K562 (cell line): ENCODE data around the gene AHSA1. TPM values are rescaled to one million over a fixed set of nuclear protein-coding genes. Genes with fewer than 3 reads are reported as not detected.

ENCODE experiments used
- ATAC-seq: fragments of 200-7000 bp; cut with Tn5 transposase; 3 replicates; pipeline ENCODE4 v1.9.1; 2020; ENCODE audit warnings: moderate library complexity
- BruUV-seq: library from RNA; stranded (reverse); fragments of 400-500 nt; replicated peaks from 2 replicates; lab custom pipeline; 2021; lab: Mats Ljungman, UMichigan
- CTCF ChIA-PET: fragments of 300-600 bp; formaldehyde crosslinking; extraction: SDS; loops from one replicate; lab custom pipeline; 2021; ENCODE audit warnings: low intra/inter-chr PET ratio; lab: Yijun Ruan, JAX
- POLR2A ChIA-PET: fragments of 300-600, 350-650 bp; sonication (Branson Sonifier 250); formaldehyde crosslinking; extraction: SDS; loops from one replicate; lab custom pipeline; 2021; ENCODE audit warnings: antibody characterized with exemption, inconsistent platforms; lab: Yijun Ruan, JAX
- DNase-seq, 4 experiments: peaks; one replicate each; pipeline versions ENCODE4 v3.0.0 to v3.0.0-alpha.2; 2011 to 2018; ENCODE audit warnings: low spot score in 3 of 4, mixed read lengths in 3 of 4; ENCODE audit errors: extremely low read depth in 1 of 4
- FAIRE-seq: peaks from 2 replicates; lab custom pipeline; 2011; peaks lifted over from hg19 to GRCh38; lab: Jason Lieb, UNC
- H2AFZ ChIP-seq: 2 replicates; pipeline ENCODE4 v1.6.0; 2011; ENCODE audit warnings: low read depth, low read length, control low read depth, inconsistent platforms
- H3K27ac ChIP-seq: fragments of 200-600 bp; 3 replicates; pipeline ENCODE4 v1.8.0; 2011; ENCODE audit warnings: low read depth, mild to moderate bottlenecking, control low read depth, inconsistent platforms, low read length, moderate library complexity, mixed read lengths; ENCODE audit errors: extremely low read depth
- H3K27me3 ChIP-seq, 2 experiments: fragments of 300-600 bp in 1 of 2; 2 replicates in 1 of 2; 3 replicates in 1 of 2; pipeline versions ENCODE4 v1.6.0 to v1.8.0; 2011; ENCODE audit warnings: inconsistent platforms in 2 of 2, low read length in 2 of 2, mild to moderate bottlenecking in 1 of 2, mixed read lengths in 1 of 2, moderate library complexity in 1 of 2; ENCODE audit not compliant: control insufficient read depth in 2 of 2, insufficient read depth in 2 of 2
- H3K36me3 ChIP-seq: fragments of 300-600 bp; 3 replicates; pipeline ENCODE4 v1.8.0; 2011; ENCODE audit warnings: mild to moderate bottlenecking, low read length, inconsistent platforms; ENCODE audit not compliant: control insufficient read depth, insufficient read depth
- H3K4me1 ChIP-seq, 2 experiments: fragments of 200-600 bp in 1 of 2; replicated peaks in 1 of 2; 2 replicates in 1 of 2; 3 replicates in 1 of 2; pipeline versions ENCODE4 v1.5.1 to v1.8.0; 2011; ENCODE audit warnings: inconsistent platforms in 2 of 2, low read length in 2 of 2, mild to moderate bottlenecking in 1 of 2, mixed read lengths in 1 of 2, moderate library complexity in 1 of 2; ENCODE audit not compliant: control insufficient read depth in 2 of 2, insufficient read depth in 2 of 2
- H3K4me2 ChIP-seq: 2 replicates; pipeline ENCODE4 v1.6.1; 2011; ENCODE audit warnings: low read length, control low read depth, inconsistent platforms, mixed read lengths; ENCODE audit not compliant: insufficient read depth
- H3K4me3 ChIP-seq: fragments of 200-600 bp; sonication (generic), shearing (Covaris generic); 2 replicates; pipeline ENCODE4 v1.5.1; 2016; ENCODE audit warnings: control low read depth, inconsistent platforms
- H3K79me2 ChIP-seq: fragments of 200-600 bp; 3 replicates; pipeline ENCODE4 v1.8.0; 2011; ENCODE audit warnings: low read length, inconsistent platforms; ENCODE audit not compliant: control insufficient read depth, insufficient read depth
- H3K9ac ChIP-seq, 2 experiments: 2 replicates each; pipeline versions ENCODE4 v1.6.0 to v1.6.1; 2011; ENCODE audit warnings: low read depth in 2 of 2, low read length in 2 of 2, control low read depth in 1 of 2, inconsistent platforms in 1 of 2, mild to moderate bottlenecking in 1 of 2, mixed read lengths in 1 of 2; ENCODE audit not compliant: insufficient read depth in 1 of 2
- H3K9me1 ChIP-seq: one replicate; pipeline ENCODE4 v1.6.0; 2011; ENCODE audit warnings: inconsistent platforms, mild to moderate bottlenecking, low read length, moderate library complexity; ENCODE audit not compliant: control insufficient read depth, insufficient read depth
- H3K9me3 ChIP-seq: replicated peaks from 2 replicates; pipeline ENCODE4 v1.5.1; 2011; ENCODE audit warnings: low read depth, low read length, inconsistent platforms; ENCODE audit not compliant: control insufficient read depth, insufficient read depth
- H4K20me1 ChIP-seq: replicated peaks from 2 replicates; pipeline ENCODE4 v1.6.1; 2011; ENCODE audit warnings: low read length, inconsistent platforms, mixed read lengths; ENCODE audit not compliant: control insufficient read depth, insufficient read depth
- KDM4B ChIP-seq, 2 experiments: fragments of 450-650 bp in 1 of 2; sonication (generic) in 1 of 2; IDR thresholded peaks; 2 replicates each; pipeline ENCODE4 v1.6.1; 2016 to 2017; ENCODE audit warnings: borderline replicate concordance in 2 of 2, antibody characterized with exemption in 1 of 2, low read depth in 1 of 2, mild to moderate bottlenecking in 1 of 2
- NR2C1 ChIP-seq, 2 experiments: fragments of 450-650 bp; IDR thresholded peaks; 2 replicates each; pipeline ENCODE4 v1.6.1; 2017; ENCODE audit warnings: mild to moderate bottlenecking in 2 of 2, antibody characterized with exemption in 1 of 2, inconsistent platforms in 1 of 2, missing compliant biosample characterization in 1 of 2, missing genetic modification characterization in 1 of 2
- RB1 ChIP-seq: fragments of 450-650 bp; IDR thresholded peaks from 2 replicates; pipeline ENCODE4 v1.6.1; 2017; ENCODE audit warnings: low read depth, mild to moderate bottlenecking
- RBM25 ChIP-seq: fragments of 200-400 bp; formaldehyde crosslinking; IDR thresholded peaks from 2 replicates; pipeline ENCODE4 v1.6.1; 2018; ENCODE audit warnings: low read length, low read depth, moderate library complexity; ENCODE audit not compliant: severe bottlenecking
- ZFP36 ChIP-seq: fragments of 150-350 bp; IDR thresholded peaks from 2 replicates; pipeline ENCODE4 v1.6.1; 2018; ENCODE audit warnings: low read length, low read depth; ENCODE audit not compliant: partially characterized antibody
- ZFPM2 ChIP-seq: fragments of 250-450 bp; sonication (Bioruptor Pico); IDR thresholded peaks from 2 replicates; pipeline ENCODE4 v1.5.1; 2022; ENCODE audit warnings: mild to moderate bottlenecking
- WGBS: fragments of 100-300 bp; shearing (Covaris generic); methylation state at CpG from one replicate; pipeline ENCODE4 v1.1.6; 2016; ENCODE audit warnings: low coverage, mixed read lengths; ENCODE audit not compliant: insufficient coverage; ENCODE audit errors: missing lambda C conversion rate; 5-methylcytosine and 5-hydroxymethylcytosine counted together
- in situ Hi-C: fragments of 300-500 bp; cut with MboI; formaldehyde crosslinking; loops from 4 replicates; pipeline ENCODE4 v1.15.0; 2018; ENCODE audit warnings: inconsistent platforms, mixed read lengths
- intact Hi-C: fragments of 100-400 bp; cut with micrococcal nuclease; formaldehyde crosslinking; loops from 2 replicates; pipeline ENCODE4 v1.14.2; 2022
- polyA plus RNA-seq, 8 experiments: library from polyadenylated mRNA; depleted of rRNA in 4 of 8; stranded (reverse) in 5 of 8; unstranded in 3 of 8; fragments of >200 nt; fragmentation: Nextera tagmentation in 2 of 8; fragmentation: Illumina TruSeq in 1 of 8; extraction: Ambion mirVana in 2 of 8; extraction: Trizol in 1 of 8; gene quantifications; 2 replicates each; pipeline versions ENCODE4 v1.2.1 to v1.2.3, GENCODE V29; 2011 to 2014; ENCODE audit warnings: inconsistent platforms in 1 of 8, missing spikeins in 1 of 8
- total RNA-seq, 7 experiments: library from RNA; depleted of rRNA in 6 of 7; stranded (reverse); fragments of >200 nt in 6 of 7; fragmentation: Illumina TruSeq in 2 of 7; extraction: Trizol in 2 of 7; gene quantifications; 2 replicates each; pipeline versions ENCODE4 v1.2.1 to v1.2.3, GENCODE V29; 2011 to 2021; ENCODE audit warnings: low replicate concordance in 1 of 7

AHSA1 gene
- total and polyA plus RNA-seq, 9 of the 15 experiments (the other 6 are each of a cell fraction or from before 2014, with no cell fraction given): 41.4 to 317 (median 184) TPM

DNA sequence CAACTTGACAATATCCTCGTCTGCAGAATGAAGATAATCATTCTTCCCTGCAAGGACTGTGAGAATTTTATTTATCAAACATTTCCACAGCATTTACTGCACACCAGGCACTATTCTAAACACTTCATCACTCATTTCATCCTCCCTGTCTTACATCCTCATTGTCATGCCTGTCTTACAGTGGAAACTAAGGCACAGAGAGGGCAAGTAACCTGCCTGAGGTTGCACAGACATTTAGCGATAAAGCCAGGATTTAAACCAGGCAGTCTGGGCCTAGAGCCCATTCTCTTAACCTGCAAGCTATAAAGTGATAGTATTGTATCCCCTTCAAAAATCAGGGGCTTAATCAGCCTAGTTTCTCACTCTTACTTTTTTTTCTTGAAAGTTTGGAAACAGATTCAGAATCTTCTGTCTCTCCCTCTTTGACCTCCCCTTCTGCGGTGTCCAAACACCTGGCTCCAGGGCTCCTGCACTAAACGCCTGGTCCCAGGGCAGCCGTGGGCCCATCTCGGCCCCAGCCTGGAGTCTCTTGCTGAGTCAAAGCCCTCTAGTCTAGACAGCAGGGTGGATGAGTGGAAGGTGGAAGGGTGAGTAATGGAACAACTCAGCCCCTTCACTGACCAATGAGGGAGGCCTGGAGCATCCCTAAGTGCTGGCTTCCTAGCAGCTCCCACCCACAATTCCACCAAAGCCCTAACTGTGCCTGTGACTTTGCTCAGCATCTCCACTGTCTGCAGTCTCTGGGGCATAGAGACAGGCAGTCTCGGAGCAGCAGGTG, 28.2 kb downstream of the AHSA1 start:
- no peak for DNase-seq

DNA sequence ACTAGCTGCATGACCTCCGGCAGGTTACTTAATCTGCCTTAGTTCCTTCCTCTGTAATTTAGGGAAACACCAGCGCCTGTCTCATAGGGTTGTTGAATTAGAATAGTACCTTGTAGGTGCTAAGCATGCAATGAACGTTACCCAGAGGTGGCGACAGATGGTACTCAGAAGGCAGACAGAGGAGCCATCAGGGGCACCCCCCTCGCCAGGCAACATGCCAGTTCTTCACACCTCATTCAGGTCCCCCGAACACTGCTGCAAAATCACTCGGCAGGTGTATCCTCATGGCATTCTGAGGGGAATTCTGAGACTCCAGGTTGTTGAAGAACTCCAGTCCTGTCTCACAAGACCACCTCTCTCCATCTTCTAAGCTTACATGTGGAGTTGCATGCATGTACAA, 30.7 kb downstream of the AHSA1 start:
- no peaks in the 10 kb centered on the region for H3K36me3 ChIP-seq

More for the DNA sequence above, 28.2 kb downstream of the AHSA1 start:
- in situ Hi-C loops: no loop called here
- intact Hi-C loops: no loop called here
- H3K4me3 ChIP-seq: no peak overlapping the region
- BruUV-seq: no TSS peak
- no peaks in the 10 kb centered on the region for H3K79me2 ChIP-seq
- H4K20me1 ChIP-seq: no peaks in the 10 kb centered on the region
- WGBS: 5% methylated on average over 7 of the region's 7 CpGs
- no peak overlapping the region for H3K4me2 ChIP-seq
- no peaks in the 10 kb centered on the region for H3K9me1 ChIP-seq
- CTCF ChIA-PET: no interaction called here
- no peaks in the 10 kb centered on the region; a peak in 1 of 5 replicates for H3K4me1 ChIP-seq
- TF ChIP-seq RBM25: peak; percentile 58
- TF ChIP-seq RB1: no peak
- TF ChIP-seq ZFP36: peak; percentile 67
- TF ChIP-seq ZFPM2 (CRISPR knock-in tag): no peak
- TF ChIP-seq, all 486 proteins: peak for 2
- Histone ChIP-seq H3K9ac (no peak overlapping the region), H3K36me3 (no peaks in the 10 kb centered on the region), H3K27ac (no peak overlapping the region), H3K27me3 (peaks cover 10 to 34% of the 10 kb centered on the region in 2 experiments; a peak in 4 of 5 replicates), H2AFZ (no peak overlapping the region), H3K9me3 (no peaks in the 10 kb centered on the region)
- FAIRE-seq (no peak), ATAC-seq (no peak; the same call in 2 of the 3 replicates)
- POLR2A ChIA-PET: no interaction called here

More for the DNA sequence above, 30.7 kb downstream of the AHSA1 start:
- WGBS: 4% methylated on average over 7 of the region's 7 CpGs
- no TSS peak for BruUV-seq
- Histone ChIP-seq H3K4me3 (no peak overlapping the region), H3K4me2 (no peak overlapping the region), H3K9me3 (no peaks in the 10 kb centered on the region), H3K27ac (no peak overlapping the region), H3K27me3 (peaks cover 10 to 36% of the 10 kb centered on the region in 2 experiments; a peak in 4 of 5 replicates), H2AFZ (no peak overlapping the region), H4K20me1 (no peaks in the 10 kb centered on the region), H3K79me2 (no peaks in the 10 kb centered on the region), H3K9me1 (no peaks in the 10 kb centered on the region), H3K4me1 (no peaks in the 10 kb centered on the region; a peak in 1 of 5 replicates), H3K9ac (no peak overlapping the region)
- POLR2A ChIA-PET: interaction anchor here (0.7 kb wide), 1 partner anchor 29 kb away, joined by 3 read pairs; no protein-coding TSS in a partner anchor
- intact Hi-C loops (no loop called here), in situ Hi-C loops (no loop called here)
- ATAC-seq (no peak), FAIRE-seq (no peak), DNase-seq (no peak)
- CTCF ChIA-PET: no interaction called here
- TF ChIP-seq NR2C1 (IDR thresholded peaks at IDR 0.05): no peak
- no peak for TF ChIP-seq NR2C1 (tag; IDR thresholded peaks at IDR 0.05)
- TF ChIP-seq KDM4B (IDR thresholded peaks at IDR 0.05; ENCODE audit: borderline replicate concordance in 2 of 2, low read depth in 1 of 2): no peak
